AG09319 (cell line): ENCODE data around the gene JAG2.

ENCODE experiments used
- DNase-seq: peaks from one replicate; pipeline ENCODE4 v3.0.0-alpha.2; 2010; ENCODE audit warnings: low read depth; ENCODE audit errors: extremely low read depth
- CTCF ChIP-seq: IDR thresholded peaks from 2 replicates; pipeline ENCODE4 v1.5.1; 2011; ENCODE audit warnings: low read depth, mild to moderate bottlenecking, inconsistent platforms, low read length, moderate library complexity

Gene JAG2

GRCh38 chr14:105152794-105153241 is 15.8 kb downstream of the JAG2 start:
- DNase-seq, result no peak
- no peak for TF ChIP-seq CTCF

GRCh38 chr14:105151838-105152793 is 16.5 kb downstream of the JAG2 start:
- no peak for TF ChIP-seq CTCF
- DNase-seq, result no peak

GRCh38 chr14:105151084-105151837 is 17.3 kb downstream of the JAG2 start:
- no peak for TF ChIP-seq CTCF
- no peak for DNase-seq

GRCh38 chr14:105150368-105151083 is 18.1 kb downstream of the JAG2 start:
- TF ChIP-seq CTCF, result no peak
- DNase-seq, result no peak

GRCh38 chr14:105150026-105150367 is 18.6 kb downstream of the JAG2 start:
- TF ChIP-seq CTCF, result no peak
- no peak for DNase-seq

GRCh38 chr14:105149146-105149781 is 19.3 kb downstream of the JAG2 start:
- no peak for TF ChIP-seq CTCF
- DNase-seq, result no peak
